Gastrocnemius medialis (tissue), 4 donors: ENCODE results near the gene ABCD4. TPM values are rescaled to one million over a fixed set of nuclear protein-coding genes. Genes with fewer than 3 reads are reported as not detected.

ENCODE experiments used
- ATAC-seq, 2 donors: fragments of 150-250 bp; one replicate each; pipeline ENCODE4 v1.9.1; 2016
- DNase-seq, 2 donors: peaks; one replicate each; pipeline ENCODE4 v3.0.0-alpha.2; 2019
- H3K27ac ChIP-seq, 4 donors: fragments of 200-600 bp; sonication (generic); 1 replicate in 1 of 4; 2 replicates in 3 of 4; pipeline ENCODE4 v1.5.1; 2016 to 2018; ENCODE audit warnings: mild to moderate bottlenecking in 2 of 4, moderate library complexity in 1 of 4
- H3K27me3 ChIP-seq, 3 donors: fragments of 200-600 bp; sonication (generic) in 2 of 3; 1 replicate in 1 of 3; 2 replicates in 2 of 3; pipeline versions ENCODE4 v1.5.1 to v1.6.0; 2016 to 2019; ENCODE audit warnings: mild to moderate bottlenecking in 1 of 3, moderate library complexity in 1 of 3
- H3K36me3 ChIP-seq, 2 donors: fragments of 200-600 bp; sonication (generic) in 1 of 2; one replicate each; pipeline ENCODE4 v1.5.1; 2017 to 2018
- H3K4me1 ChIP-seq, 2 donors: fragments of 200-600 bp; sonication (generic) in 1 of 2; one replicate each; pipeline ENCODE4 v1.5.1; 2016 to 2017; ENCODE audit warnings: mild to moderate bottlenecking in 2 of 2
- H3K4me3 ChIP-seq, 4 donors: fragments of 200-600 bp; sonication (generic) in 3 of 4; 1 replicate in 1 of 4; 2 replicates in 3 of 4; pipeline ENCODE4 v1.5.1; 2016 to 2019; ENCODE audit warnings: mild to moderate bottlenecking in 2 of 4
- H3K9me3 ChIP-seq, 3 donors: fragments of 200-600 bp; sonication (generic) in 2 of 3; 1 replicate in 1 of 3; 2 replicates in 2 of 3; pipeline ENCODE4 v1.5.1; 2016 to 2019
- POLR2A ChIP-seq, 2 donors: fragments of 450-650 bp; IDR thresholded peaks; one replicate each; pipeline ENCODE4 v1.6.1; 2017; ENCODE audit warnings: antibody characterized with exemption in 2 of 2, mild to moderate bottlenecking in 2 of 2, moderate library complexity in 2 of 2
- in situ Hi-C, 4 donors: fragments of 200-750 bp; cut with MboI; loops; one replicate each; pipeline versions ENCODE4 v1.15.0 to v1.8.0; 2017; ENCODE audit warnings: low sequenced_read_pairs in 4 of 4
- intact Hi-C: fragments of 100-400 bp; cut with DNase I; formaldehyde crosslinking; loops from one replicate; pipeline ENCODE4 v1.15.1; 2023; ENCODE audit warnings: low total_unique reads
- total RNA-seq, 4 donors: library from RNA; depleted of rRNA; stranded (reverse); fragments of >200 nt; gene quantifications; one replicate each; pipeline versions ENCODE4 v1.1.0 to v1.2.3, GENCODE V29; 2016
- TF ChIP-seq, protein P1 (sequence below), 5 experiments: fragments of 450-650 bp in 3 of 5; fragments of 200-600 bp in 2 of 5; sonication (generic) in 2 of 5; IDR thresholded peaks in 4 of 5; conservative IDR thresholded peaks in 1 of 5; 1 replicate in 4 of 5; 2 replicates in 1 of 5; pipeline ENCODE4 v1.5.1; 2016 to 2019; ENCODE audit warnings: antibody characterized with exemption in 5 of 5, mild to moderate bottlenecking in 3 of 5, moderate library complexity in 3 of 5

ABCD4 gene
- total RNA-seq, 4 donors from 2014 or later: 9.1 to 20.0 (median 11.5) TPM

DNA sequence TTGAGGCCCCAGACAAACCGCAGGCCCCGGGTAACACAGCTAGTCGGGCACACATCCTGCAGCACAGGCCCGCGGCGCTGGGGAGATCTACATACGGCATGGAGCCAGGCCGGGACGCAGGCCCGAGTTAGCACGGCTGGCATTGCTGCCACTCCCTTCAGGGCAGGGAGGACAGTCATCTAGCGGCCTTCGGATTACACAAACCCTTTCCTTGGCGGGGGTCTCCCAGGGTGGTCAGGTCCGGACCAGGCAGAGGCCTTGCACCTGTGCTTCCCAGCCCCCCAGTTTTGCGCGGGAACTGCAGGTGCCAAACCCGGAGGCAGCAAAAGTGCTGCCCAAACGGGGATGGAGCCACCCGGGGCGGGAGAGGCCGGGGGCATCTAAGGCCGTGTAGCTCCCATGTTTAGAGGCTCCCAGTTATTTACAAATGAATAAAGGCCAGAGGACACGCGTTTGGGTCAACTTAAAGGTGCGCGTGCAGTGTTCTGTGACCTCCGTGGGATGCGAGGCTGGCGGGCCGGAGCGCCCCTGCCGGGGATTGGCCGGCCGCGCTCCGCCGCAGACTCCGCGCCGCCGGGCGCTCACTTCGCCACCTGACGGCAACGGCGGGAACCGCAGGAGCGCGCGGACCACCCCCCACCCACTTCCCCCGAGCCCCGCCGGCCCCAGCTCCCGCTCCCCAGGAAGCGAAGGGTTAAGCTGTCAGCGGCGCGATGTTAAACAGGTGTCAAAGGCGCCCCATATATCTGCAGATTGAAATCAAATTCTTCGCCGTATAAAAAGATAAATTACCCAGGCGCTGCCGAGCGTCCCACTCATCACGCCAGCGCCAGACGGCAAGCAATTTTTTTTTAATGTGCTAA lies 45.4 kb downstream of the ABCD4 start:
- peaks cover 3 to 13% of the 10 kb centered on the region in 2 donors for H3K4me1 ChIP-seq
- DNase-seq (no peak), ATAC-seq (peak; percentile 74 to 87)
- H3K36me3 ChIP-seq: no peaks in the 10 kb centered on the region
- in situ Hi-C loops (loop anchor here in 2 of 4 donors (10.0 kb wide), 2 partner anchors 143 to 153 kb away; no protein-coding TSS in a partner anchor), intact Hi-C loops (no loop called here)
- no peak overlapping the region for H3K27ac ChIP-seq
- no peaks in the 10 kb centered on the region for H3K9me3 ChIP-seq
- peaks cover 10 to 13% (median 11%) of the 10 kb centered on the region in 3 donors for H3K27me3 ChIP-seq
- H3K4me3 ChIP-seq: peak overlapping the region; percentile 66 to 83 (median 68)
- TF ChIP-seq POLR2A (IDR thresholded peaks at IDR 0.05): no peak
- TF ChIP-seq, protein P1, sequence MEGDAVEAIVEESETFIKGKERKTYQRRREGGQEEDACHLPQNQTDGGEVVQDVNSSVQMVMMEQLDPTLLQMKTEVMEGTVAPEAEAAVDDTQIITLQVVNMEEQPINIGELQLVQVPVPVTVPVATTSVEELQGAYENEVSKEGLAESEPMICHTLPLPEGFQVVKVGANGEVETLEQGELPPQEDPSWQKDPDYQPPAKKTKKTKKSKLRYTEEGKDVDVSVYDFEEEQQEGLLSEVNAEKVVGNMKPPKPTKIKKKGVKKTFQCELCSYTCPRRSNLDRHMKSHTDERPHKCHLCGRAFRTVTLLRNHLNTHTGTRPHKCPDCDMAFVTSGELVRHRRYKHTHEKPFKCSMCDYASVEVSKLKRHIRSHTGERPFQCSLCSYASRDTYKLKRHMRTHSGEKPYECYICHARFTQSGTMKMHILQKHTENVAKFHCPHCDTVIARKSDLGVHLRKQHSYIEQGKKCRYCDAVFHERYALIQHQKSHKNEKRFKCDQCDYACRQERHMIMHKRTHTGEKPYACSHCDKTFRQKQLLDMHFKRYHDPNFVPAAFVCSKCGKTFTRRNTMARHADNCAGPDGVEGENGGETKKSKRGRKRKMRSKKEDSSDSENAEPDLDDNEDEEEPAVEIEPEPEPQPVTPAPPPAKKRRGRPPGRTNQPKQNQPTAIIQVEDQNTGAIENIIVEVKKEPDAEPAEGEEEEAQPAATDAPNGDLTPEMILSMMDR (IDR thresholded peaks at IDR 0.05 in 4 of 5, conservative IDR thresholded peaks at IDR 0.05 in 1 of 5): peak; percentile 60 to 96 (median 74)

DNA sequence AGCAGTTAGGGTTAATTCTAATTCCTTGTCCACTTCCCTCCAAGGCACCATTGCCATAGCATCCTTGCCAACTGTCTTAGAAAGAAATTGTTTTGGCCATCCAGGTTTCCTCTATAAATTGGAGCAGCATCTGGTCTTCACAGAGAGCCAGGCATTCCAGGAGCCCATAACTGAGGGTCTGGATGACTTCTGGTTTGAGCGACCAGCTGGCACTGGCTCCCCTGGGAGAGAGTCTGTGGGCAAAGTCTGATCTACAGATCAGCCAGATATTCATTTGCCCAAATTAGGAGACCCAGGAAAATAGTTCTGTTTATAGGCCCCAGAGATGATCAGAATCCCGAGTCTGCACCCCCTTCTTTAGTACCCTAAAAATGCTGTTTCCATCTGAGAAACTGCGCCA lies 47.5 kb downstream of the ABCD4 start:
- no peak for ATAC-seq
- TF ChIP-seq, protein P1 (IDR thresholded peaks at IDR 0.05 in 4 of 5, conservative IDR thresholded peaks at IDR 0.05 in 1 of 5): no peak
- no peak for TF ChIP-seq POLR2A (IDR thresholded peaks at IDR 0.05)
- Histone ChIP-seq H3K4me3 (no peak overlapping the region), H3K4me1 (peaks cover 3 to 13% of the 10 kb centered on the region in 2 donors), H3K36me3 (no peaks in the 10 kb centered on the region), H3K9me3 (no peaks in the 10 kb centered on the region), H3K27me3 (peaks cover 10 to 13% (median 11%) of the 10 kb centered on the region in 3 donors), H3K27ac (no peak overlapping the region)
- intact Hi-C loops: no loop called here
- DNase-seq: no peak
- in situ Hi-C loops: loop anchor here in 2 of 4 donors (10.0 kb wide), 2 partner anchors 140 to 150 kb away; no protein-coding TSS in a partner anchor

DNA sequence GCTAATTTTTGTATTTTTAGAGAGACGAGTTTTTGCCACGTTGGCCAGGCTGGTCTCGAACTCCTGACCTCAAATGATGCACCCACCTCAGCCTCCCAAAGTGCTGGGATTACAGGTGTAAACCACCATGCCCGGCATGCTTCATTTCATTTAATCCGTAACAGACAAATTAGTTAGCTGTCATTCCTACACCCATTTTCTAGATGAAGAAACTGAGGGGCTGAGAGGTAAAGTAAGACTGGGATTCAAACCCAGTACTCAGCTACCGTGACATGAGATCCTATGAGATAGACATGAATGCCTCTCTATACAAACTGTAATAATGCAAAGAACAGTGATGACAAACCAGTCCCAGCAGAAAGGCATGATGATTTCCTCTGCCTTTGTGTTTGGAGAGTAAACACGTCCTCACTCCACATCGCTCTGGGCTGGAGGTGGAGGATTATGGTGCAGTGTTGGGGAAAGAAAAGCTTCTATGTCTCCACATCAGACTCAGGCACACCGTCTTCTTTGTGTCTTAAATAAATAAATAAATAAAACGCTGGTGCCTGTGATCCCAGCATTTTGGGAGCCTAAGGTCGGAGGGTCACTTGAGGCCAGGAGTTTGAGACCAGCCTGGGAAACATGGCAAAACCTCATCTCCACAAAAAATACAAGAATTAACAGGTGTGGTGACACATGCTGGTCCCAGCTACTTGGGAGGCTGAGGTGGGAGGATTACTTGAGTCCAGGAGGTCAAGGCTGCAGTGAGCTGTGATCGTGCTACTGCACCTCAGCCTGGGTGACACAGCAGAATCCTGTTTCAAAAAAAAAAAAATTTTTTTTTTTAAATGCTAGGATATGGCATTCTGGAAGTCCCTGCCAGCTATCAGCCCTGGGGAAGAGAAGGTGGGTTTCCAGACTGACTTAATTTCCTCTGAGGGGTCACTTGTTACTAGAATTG lies 53.0 kb downstream of the ABCD4 start:
- no peak for ATAC-seq
- peaks cover 0 to 5% (median 0%) of the 10 kb centered on the region in 3 donors for H3K27me3 ChIP-seq
- no peak overlapping the region for H3K27ac ChIP-seq
- no peaks in the 10 kb centered on the region for H3K4me1 ChIP-seq
- in situ Hi-C loops: loop anchor here (5.0 to 10.0 kb wide), 4 partner anchors 132 to 145 kb away; no protein-coding TSS in a partner anchor
- no peak overlapping the region for H3K4me3 ChIP-seq
- no peak for TF ChIP-seq POLR2A (IDR thresholded peaks at IDR 0.05)
- TF ChIP-seq, protein P1 (IDR thresholded peaks at IDR 0.05 in 4 of 5, conservative IDR thresholded peaks at IDR 0.05 in 1 of 5): no peak
- DNase-seq: no peak
- no peaks in the 10 kb centered on the region for H3K9me3 ChIP-seq
- H3K36me3 ChIP-seq: no peaks in the 10 kb centered on the region
- intact Hi-C loops: loop anchor here (2.0 to 5.0 kb wide), 2 partner anchors 32 to 139 kb away; no protein-coding TSS in a partner anchor

DNA sequence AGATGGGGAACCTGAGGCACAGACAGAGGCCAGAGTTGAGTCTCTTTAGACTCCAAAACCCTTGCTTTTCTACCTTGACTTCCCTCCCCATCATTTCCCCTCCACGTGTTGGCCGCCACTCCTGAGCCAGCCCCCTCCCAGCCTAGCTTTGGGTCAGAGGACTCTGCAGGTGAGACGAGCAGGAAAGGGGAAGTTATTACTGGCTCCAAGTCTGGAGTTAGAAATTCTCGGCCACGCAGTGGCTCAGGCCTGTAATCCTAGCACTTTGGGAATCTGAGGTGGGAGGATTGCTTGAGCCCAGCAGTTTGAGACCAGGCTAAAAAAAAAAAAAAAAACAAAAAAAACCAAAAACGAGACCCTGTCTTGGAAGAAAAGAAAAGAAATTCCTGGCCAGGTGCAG lies 54.7 kb downstream of the ABCD4 start:
- Histone ChIP-seq H3K9me3 (no peaks in the 10 kb centered on the region), H3K36me3 (no peaks in the 10 kb centered on the region), H3K27ac (no peak overlapping the region), H3K4me3 (no peak overlapping the region), H3K4me1 (no peaks in the 10 kb centered on the region), H3K27me3 (peaks cover 14 to 17% (median 15%) of the 10 kb centered on the region in 3 donors)
- TF ChIP-seq, protein P1 (IDR thresholded peaks at IDR 0.05 in 4 of 5, conservative IDR thresholded peaks at IDR 0.05 in 1 of 5): no peak
- no peak for TF ChIP-seq POLR2A (IDR thresholded peaks at IDR 0.05)
- no peak for ATAC-seq
- in situ Hi-C loops: no loop called here
- DNase-seq: no peak
- intact Hi-C loops: no loop called here
